B cell (primary cell): Measurements from ENCODE around the gene NCEH1.

Source experiments
- CTCF ChIP-seq: fragments of 200-600 bp; IDR thresholded peaks from one replicate; pipeline ENCODE4 v1.8.0; 2022; ENCODE audit warnings: antibody characterized with exemption, mild to moderate bottlenecking
- EZH2 ChIP-seq: IDR thresholded peaks from 2 replicates; pipeline ENCODE4 v1.6.1; 2012; ENCODE audit warnings: borderline replicate concordance, low read depth, mild to moderate bottlenecking, moderate library complexity, low read length; ENCODE audit not compliant: insufficient read depth, poor library complexity, severe bottlenecking

GRCh38 chr3:172630316-172630715 is 80.6 kb downstream of the NCEH1 start:
- no peak for TF ChIP-seq CTCF
- TF ChIP-seq EZH2 = no peak
